LNCaP clone FGC (cell line): Measurements from ENCODE around the gene PIK3AP1.

Source experiments
- DNase-seq: peaks from one replicate; pipeline ENCODE4 v3.0.0-alpha.2; 2011; ENCODE audit warnings: low read depth
- H3K4me3 ChIP-seq: 2 replicates; pipeline ENCODE4 v1.5.1; 2011; ENCODE audit warnings: mild to moderate bottlenecking, low read depth, low read length, control low read depth
- CTCF ChIP-seq: IDR thresholded peaks from 2 replicates; pipeline ENCODE4 v1.5.1; 2012; ENCODE audit warnings: mild to moderate bottlenecking; ENCODE audit not compliant: control insufficient read depth, insufficient read depth; ENCODE audit errors: extremely low read depth

The PIK3AP1 gene

GRCh38 chr10:96641396-96642295 is 78.7 kb downstream of the PIK3AP1 start:
- no peak for DNase-seq
- no peak for TF ChIP-seq CTCF
- no peak overlapping the region for H3K4me3 ChIP-seq

- no peak overlapping the region for H3K4me3 ChIP-seq
- DNase-seq = no peak
- TF ChIP-seq CTCF = no peak
Measured at GRCh38 chr10:96639899-96640298, 80.4 kb downstream of the PIK3AP1 start.

GRCh38 chr10:96638696-96639095 is 81.6 kb downstream of the PIK3AP1 start:
- TF ChIP-seq CTCF = no peak
- no peak overlapping the region for H3K4me3 ChIP-seq
- no peak for DNase-seq

DNA sequence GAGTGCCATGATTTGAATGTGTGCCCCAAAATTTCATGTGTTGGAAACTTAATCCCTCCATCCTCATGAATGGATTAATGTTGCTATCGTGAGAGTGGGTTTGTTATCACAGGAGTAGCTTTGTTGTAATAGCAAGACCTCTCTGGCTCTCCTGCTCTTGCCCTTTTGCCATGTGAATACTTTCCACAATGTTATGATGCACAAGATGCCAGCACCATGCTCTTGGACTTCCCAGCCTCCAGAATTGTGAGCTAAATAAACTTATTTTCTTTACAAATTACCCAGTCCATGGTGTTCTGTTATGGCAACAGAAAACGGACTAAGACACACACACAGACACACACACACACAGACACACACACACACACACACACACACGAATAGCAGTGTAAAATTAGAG is 82.2 kb downstream of the PIK3AP1 start:
- no peak overlapping the region for H3K4me3 ChIP-seq
- no peak for DNase-seq
- TF ChIP-seq CTCF = no peak

DNA sequence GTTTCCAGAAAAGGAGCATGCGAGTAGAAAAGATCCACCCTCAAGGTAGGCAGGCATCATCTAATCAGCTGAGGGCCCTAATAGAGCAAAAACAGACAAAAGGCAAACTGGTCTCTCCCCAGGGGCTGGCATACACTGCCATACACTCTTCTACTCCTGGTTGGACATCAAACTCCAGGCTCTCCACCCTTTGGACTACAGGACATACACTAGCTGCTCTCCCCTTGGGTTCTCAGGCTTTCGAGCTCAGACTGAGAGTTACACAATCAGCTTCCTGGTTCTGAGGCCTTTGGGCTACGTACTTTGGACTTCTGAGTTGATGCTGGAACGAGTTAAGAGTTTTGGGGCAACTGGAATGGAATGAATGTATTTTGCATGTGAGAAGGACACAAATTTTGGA is 82.6 kb downstream of the PIK3AP1 start:
- TF ChIP-seq CTCF = no peak
- DNase-seq = no peak
- no peak overlapping the region for H3K4me3 ChIP-seq

- TF ChIP-seq CTCF = no peak
- no peak for DNase-seq
- H3K4me3 ChIP-seq = no peak overlapping the region
Measured at GRCh38 chr10:96636551-96636950, 83.8 kb downstream of the PIK3AP1 start.

- TF ChIP-seq CTCF = no peak
- no peak overlapping the region for H3K4me3 ChIP-seq
- DNase-seq = peak; percentile 46
Measured at GRCh38 chr10:96632974-96633710, 87.2 kb downstream of the PIK3AP1 start.
